SK-N-SH treated with all-trans-retinoic acid at 6 μM for 48 hours (cell line): ENCODE data around the gene AIMP2.
"Not testable (repeated sequence)": the region's sequence is repeated elsewhere in the genome, so short reads cannot be mapped to it uniquely, and the experiment has no call there.

Experiments
- ATAC-seq: fragments of 200-7000 bp; cut with Tn5 transposase; 3 replicates; pipeline ENCODE4 v1.9.1; 2020; ENCODE audit warnings: mild to moderate bottlenecking, moderate library complexity
- ARNTL ChIP-seq: fragments of 450-650 bp; formaldehyde crosslinking; IDR thresholded peaks from 2 replicates; pipeline ENCODE4 v1.5.0; 2020; ENCODE audit warnings: low read depth, mild to moderate bottlenecking, moderate library complexity, borderline replicate concordance
- BACH2 ChIP-seq: fragments of 250-450 bp; sonication (Bioruptor Pico); IDR thresholded peaks from 2 replicates; pipeline ENCODE4 v1.9.0; 2021; ENCODE audit warnings: mild to moderate bottlenecking, borderline replicate concordance
- CSDC2 ChIP-seq: fragments of 250-450 bp; sonication (Bioruptor Pico); IDR thresholded peaks from 2 replicates; pipeline ENCODE4 v1.5.0; 2020; ENCODE audit warnings: mild to moderate bottlenecking, moderate library complexity
- ESRRG ChIP-seq: fragments of 250-450 bp; sonication (Bioruptor Pico); IDR thresholded peaks from 2 replicates; pipeline ENCODE4 v1.6.1; 2021; ENCODE audit warnings: mild to moderate bottlenecking
- GLIS3 ChIP-seq: fragments of 250-450 bp; sonication (Bioruptor Pico); IDR thresholded peaks from 2 replicates; pipeline ENCODE4 v1.5.0; 2020; ENCODE audit warnings: mild to moderate bottlenecking, moderate library complexity
- ISL1 ChIP-seq: fragments of 250-450 bp; sonication (Bioruptor Pico); IDR thresholded peaks from 2 replicates; pipeline ENCODE4 v2.1.2; 2022; ENCODE audit warnings: mild to moderate bottlenecking, moderate library complexity
- OSR1 ChIP-seq: fragments of 250-450 bp; sonication (Bioruptor Pico); IDR thresholded peaks from 2 replicates; pipeline ENCODE4 v1.8.0; 2022; ENCODE audit warnings: moderate library complexity, mild to moderate bottlenecking, inconsistent platforms
- POU6F1 ChIP-seq: fragments of 250-450 bp; sonication (Bioruptor Pico); IDR thresholded peaks from 2 replicates; pipeline ENCODE4 v1.8.0; 2021; ENCODE audit warnings: low read depth, mild to moderate bottlenecking, moderate library complexity, borderline replicate concordance
- RARB ChIP-seq: fragments of 250-450 bp; sonication (Bioruptor Pico); IDR thresholded peaks from 2 replicates; pipeline ENCODE4 v1.8.0; 2021; ENCODE audit warnings: mild to moderate bottlenecking, moderate library complexity
- SNAI2 ChIP-seq: fragments of 250-450 bp; sonication (Bioruptor Pico); IDR thresholded peaks from 2 replicates; pipeline ENCODE4 v1.5.0; 2020; ENCODE audit warnings: mild to moderate bottlenecking, moderate library complexity
- TCF4 ChIP-seq: fragments of 250-450 bp; sonication (Bioruptor Pico); IDR thresholded peaks from 2 replicates; pipeline ENCODE4 v1.8.0; 2021; ENCODE audit warnings: mild to moderate bottlenecking, moderate library complexity, borderline replicate concordance
- TOX ChIP-seq: fragments of 250-450 bp; sonication (Bioruptor Pico); IDR thresholded peaks from 2 replicates; pipeline ENCODE4 v1.8.0; 2021; ENCODE audit warnings: mild to moderate bottlenecking, moderate library complexity, borderline replicate concordance
- TSHZ2 ChIP-seq: fragments of 250-450 bp; sonication (Bioruptor Pico); IDR thresholded peaks from 2 replicates; pipeline ENCODE4 v1.5.0; 2020; ENCODE audit warnings: mild to moderate bottlenecking, moderate library complexity
- ZC3H10 ChIP-seq: fragments of 250-450 bp; sonication (Bioruptor Pico); IDR thresholded peaks from 2 replicates; pipeline ENCODE4 v1.5.1; 2021; ENCODE audit warnings: mild to moderate bottlenecking, moderate library complexity
- ZFP3 ChIP-seq: fragments of 250-450 bp; sonication (Bioruptor Pico); IDR thresholded peaks from 2 replicates; pipeline ENCODE4 v1.5.0; 2020; ENCODE audit warnings: mild to moderate bottlenecking, moderate library complexity
- TF ChIP-seq, protein P1 (sequence below): fragments of 250-450 bp; sonication (Bioruptor Pico); IDR thresholded peaks from 2 replicates; pipeline ENCODE4 v1.5.1; 2020; ENCODE audit warnings: low read depth, mild to moderate bottlenecking, moderate library complexity
- TF ChIP-seq, protein P2 (sequence below): fragments of 250-450 bp; sonication (Bioruptor Pico); IDR thresholded peaks from 2 replicates; pipeline ENCODE4 v1.8.0; 2020; ENCODE audit warnings: mild to moderate bottlenecking, moderate library complexity, borderline replicate concordance
- TF ChIP-seq, protein P3 (sequence below): fragments of 250-450 bp; sonication (Bioruptor Pico); IDR thresholded peaks from 2 replicates; pipeline ENCODE4 v1.5.1; 2021; ENCODE audit warnings: mild to moderate bottlenecking, moderate library complexity

Gene AIMP2

DNA sequence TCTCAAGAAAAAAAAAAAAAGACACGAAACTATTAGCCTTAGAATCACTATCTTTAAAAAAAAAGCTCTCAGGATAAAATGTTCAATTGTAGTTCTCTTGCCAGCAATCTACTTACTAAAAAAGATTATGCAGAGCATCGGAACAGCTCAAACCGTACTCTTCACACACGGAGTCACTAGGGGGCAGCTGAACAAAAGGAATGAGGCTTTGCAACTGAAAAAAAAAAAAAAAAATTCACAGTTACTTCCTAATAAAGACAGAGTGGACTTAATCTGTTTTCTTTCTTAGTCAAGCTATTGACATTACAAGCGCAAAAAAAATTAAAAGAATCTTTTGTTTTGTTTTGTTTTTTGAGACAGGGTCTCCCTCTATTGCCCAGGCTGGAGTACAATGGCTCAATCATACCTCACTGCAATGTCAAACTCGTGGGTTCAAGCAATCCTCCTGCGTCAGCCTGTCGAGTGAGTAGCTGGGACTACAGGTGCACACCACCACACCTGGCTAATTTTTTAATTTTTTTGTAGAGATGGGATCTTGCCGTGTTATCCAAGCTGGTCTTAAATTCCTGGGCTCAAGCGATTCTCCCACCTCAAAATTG, 11.8 kb upstream of the AIMP2 start:
- no peak for TF ChIP-seq BACH2 (CRISPR knock-in tag)
- TF ChIP-seq, protein P1, sequence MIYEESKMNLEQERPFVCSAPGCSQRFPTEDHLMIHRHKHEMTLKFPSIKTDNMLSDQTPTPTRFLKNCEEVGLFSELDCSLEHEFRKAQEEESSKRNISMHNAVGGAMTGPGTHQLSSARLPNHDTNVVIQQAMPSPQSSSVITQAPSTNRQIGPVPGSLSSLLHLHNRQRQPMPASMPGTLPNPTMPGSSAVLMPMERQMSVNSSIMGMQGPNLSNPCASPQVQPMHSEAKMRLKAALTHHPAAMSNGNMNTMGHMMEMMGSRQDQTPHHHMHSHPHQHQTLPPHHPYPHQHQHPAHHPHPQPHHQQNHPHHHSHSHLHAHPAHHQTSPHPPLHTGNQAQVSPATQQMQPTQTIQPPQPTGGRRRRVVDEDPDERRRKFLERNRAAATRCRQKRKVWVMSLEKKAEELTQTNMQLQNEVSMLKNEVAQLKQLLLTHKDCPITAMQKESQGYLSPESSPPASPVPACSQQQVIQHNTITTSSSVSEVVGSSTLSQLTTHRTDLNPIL, result no peak
- TF ChIP-seq, protein P2, sequence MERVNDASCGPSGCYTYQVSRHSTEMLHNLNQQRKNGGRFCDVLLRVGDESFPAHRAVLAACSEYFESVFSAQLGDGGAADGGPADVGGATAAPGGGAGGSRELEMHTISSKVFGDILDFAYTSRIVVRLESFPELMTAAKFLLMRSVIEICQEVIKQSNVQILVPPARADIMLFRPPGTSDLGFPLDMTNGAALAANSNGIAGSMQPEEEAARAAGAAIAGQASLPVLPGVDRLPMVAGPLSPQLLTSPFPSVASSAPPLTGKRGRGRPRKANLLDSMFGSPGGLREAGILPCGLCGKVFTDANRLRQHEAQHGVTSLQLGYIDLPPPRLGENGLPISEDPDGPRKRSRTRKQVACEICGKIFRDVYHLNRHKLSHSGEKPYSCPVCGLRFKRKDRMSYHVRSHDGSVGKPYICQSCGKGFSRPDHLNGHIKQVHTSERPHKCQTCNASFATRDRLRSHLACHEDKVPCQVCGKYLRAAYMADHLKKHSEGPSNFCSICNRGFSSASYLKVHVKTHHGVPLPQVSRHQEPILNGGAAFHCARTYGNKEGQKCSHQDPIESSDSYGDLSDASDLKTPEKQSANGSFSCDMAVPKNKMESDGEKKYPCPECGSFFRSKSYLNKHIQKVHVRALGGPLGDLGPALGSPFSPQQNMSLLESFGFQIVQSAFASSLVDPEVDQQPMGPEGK (CRISPR knock-in tag), result no peak
- no peak for TF ChIP-seq POU6F1 (CRISPR knock-in tag)
- TF ChIP-seq SNAI2 (CRISPR knock-in tag), result no peak
- ATAC-seq, result peak; percentile 86

- no peak for TF ChIP-seq CSDC2 (CRISPR knock-in tag)
- no peak for ATAC-seq
These were observed 1.7 kb upstream of the AIMP2 start for GRCh38 chr7:6007386-6007785.

GRCh38 chr7:6007835-6008590, 1.1 kb upstream of the AIMP2 start:
- ATAC-seq, result not testable (repeated sequence)

GRCh38 chr7:6010370-6010769, 1.3 kb downstream of the AIMP2 start:
- not testable (repeated sequence) for ATAC-seq

GRCh38 chr7:6011541-6011940, 2.5 kb downstream of the AIMP2 start:
- ATAC-seq, result no peak
- no peak for TF ChIP-seq TCF4 (CRISPR knock-in tag)
- no peak for TF ChIP-seq POU6F1 (CRISPR knock-in tag)
- TF ChIP-seq, protein P2 (CRISPR knock-in tag), result no peak
- no peak for TF ChIP-seq ZFP3 (CRISPR knock-in tag)
- TF ChIP-seq OSR1 (CRISPR knock-in tag), result no peak
- no peak for TF ChIP-seq CSDC2 (CRISPR knock-in tag)
- no peak for TF ChIP-seq RARB (CRISPR knock-in tag)
- no peak for TF ChIP-seq ESRRG
- TF ChIP-seq ARNTL, result no peak
- no peak for TF ChIP-seq TSHZ2 (CRISPR knock-in tag)
- no peak for TF ChIP-seq ISL1
- TF ChIP-seq, protein P3, sequence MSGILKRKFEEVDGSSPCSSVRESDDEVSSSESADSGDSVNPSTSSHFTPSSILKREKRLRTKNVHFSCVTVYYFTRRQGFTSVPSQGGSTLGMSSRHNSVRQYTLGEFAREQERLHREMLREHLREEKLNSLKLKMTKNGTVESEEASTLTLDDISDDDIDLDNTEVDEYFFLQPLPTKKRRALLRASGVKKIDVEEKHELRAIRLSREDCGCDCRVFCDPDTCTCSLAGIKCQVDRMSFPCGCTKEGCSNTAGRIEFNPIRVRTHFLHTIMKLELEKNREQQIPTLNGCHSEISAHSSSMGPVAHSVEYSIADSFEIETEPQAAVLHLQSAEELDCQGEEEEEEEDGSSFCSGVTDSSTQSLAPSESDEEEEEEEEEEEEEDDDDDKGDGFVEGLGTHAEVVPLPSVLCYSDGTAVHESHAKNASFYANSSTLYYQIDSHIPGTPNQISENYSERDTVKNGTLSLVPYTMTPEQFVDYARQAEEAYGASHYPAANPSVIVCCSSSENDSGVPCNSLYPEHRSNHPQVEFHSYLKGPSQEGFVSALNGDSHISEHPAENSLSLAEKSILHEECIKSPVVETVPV, result no peak
- TF ChIP-seq TOX (CRISPR knock-in tag), result no peak
- no peak for TF ChIP-seq ZC3H10 (CRISPR knock-in tag)
- no peak for TF ChIP-seq GLIS3
- no peak for TF ChIP-seq BACH2 (CRISPR knock-in tag)
